ENCODE data around the gene RESP18. TPM values are rescaled to one million over a fixed set of nuclear protein-coding genes. Genes with fewer than 3 reads are reported as not detected.

Gene RESP18
- total and polyA plus RNA-seq, 3 experiments from 2014 or later = not detected

DNA sequence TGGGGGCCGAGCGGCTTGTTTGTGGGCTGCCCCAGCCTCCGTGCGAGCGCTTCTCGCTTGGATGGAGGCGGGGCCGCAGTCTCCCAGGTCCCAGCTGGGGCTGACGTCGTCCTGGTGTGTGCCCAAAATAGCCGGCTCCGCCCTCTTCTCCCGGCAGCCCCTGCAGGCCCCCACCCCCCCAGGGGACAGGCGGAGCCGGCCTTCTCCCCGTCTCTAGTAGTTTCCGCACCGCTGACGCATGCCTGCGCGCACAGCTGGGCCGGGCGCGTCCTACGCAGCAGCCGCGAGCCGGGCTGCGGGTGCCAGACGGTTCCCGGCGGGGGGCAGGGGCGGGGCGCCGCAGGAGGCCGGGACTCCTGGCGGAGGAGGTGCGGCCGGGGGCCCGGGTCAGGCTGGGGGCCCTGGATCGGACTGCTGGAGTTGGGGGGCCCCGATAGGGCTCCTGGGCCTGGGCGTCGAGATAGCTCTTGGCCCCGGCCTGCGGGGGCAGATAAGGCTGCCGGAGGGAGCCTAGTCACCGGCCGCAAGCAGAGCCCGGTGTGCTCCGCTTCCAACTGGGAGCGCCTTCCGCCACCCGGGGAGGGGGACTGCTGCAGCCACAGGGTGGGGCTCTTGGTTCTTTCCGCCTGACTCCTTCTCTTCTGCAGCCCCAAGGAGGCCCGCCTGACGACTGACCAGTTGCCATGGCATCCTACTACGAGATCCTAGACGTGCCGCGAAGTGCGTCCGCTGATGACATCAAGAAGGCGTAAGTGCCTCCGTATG is 53.2 kb downstream of the RESP18 start, which contains the start of gene DNAJB2:
Gene DNAJB2, plus strand, starts transcription at position 216 of the 765 bp plus-strand sequence. Its CDS starts 468 bp downstream, at position 684.
- ChIA-PET POLR2A (interaction anchor here (0.6 to 4.4 kb wide), 21 partner anchors 9 to 755 kb away, joined by 3 to 57 read pairs (median 7); partner anchors contain the start of genes ABCB6, ANKZF1, ATG9A and CNPPD1), CTCF (interaction anchor here (0.6 to 14.9 kb wide), 21 partner anchors 8 to 251 kb away, joined by 3 to 258 read pairs (median 4); partner anchors contain the start of genes ANKZF1, ATG9A, CNPPD1 and GLB1L)
- Mint-ChIP-seq H3K4me3 (peak within 1 kb of the TSS; percentile 89 to 98 (median 93)), H3K36me3 (peaks cover 8 to 47% (median 12%) of the 10 kb centered on the region in 3 donors), H3K4me1 (peaks cover 31 to 54% (median 41%) of the 10 kb centered on the region in 3 donors), H3K9me3 (no peaks in the 10 kb centered on the region), H3K27me3 (no peaks in the 10 kb centered on the region), H3K27ac (peak within 1 kb of the TSS; percentile 97 to 100 (median 100))
- DNase-seq = peak; percentile 99 to 100 (median 99)
- Histone ChIP-seq H3K4me1 (ENCODE audit: insufficient read depth, low read length) (peaks cover 32% of the 10 kb centered on the region), H3K27ac (ENCODE audit: low read depth, low read length) (peak within 1 kb of the TSS; percentile 99), H3K9me3 (ENCODE audit: low read length) (no peaks in the 10 kb centered on the region), H3K4me3 (ENCODE audit: low read length) (peak within 1 kb of the TSS; percentile 72), H3K36me3 (ENCODE audit: insufficient read depth, low read length) (peaks cover 30% of the 10 kb centered on the region), H3K27me3 (ENCODE audit: insufficient read depth, low read length, poor library complexity, severe bottlenecking) (no peaks in the 10 kb centered on the region)

DNA sequence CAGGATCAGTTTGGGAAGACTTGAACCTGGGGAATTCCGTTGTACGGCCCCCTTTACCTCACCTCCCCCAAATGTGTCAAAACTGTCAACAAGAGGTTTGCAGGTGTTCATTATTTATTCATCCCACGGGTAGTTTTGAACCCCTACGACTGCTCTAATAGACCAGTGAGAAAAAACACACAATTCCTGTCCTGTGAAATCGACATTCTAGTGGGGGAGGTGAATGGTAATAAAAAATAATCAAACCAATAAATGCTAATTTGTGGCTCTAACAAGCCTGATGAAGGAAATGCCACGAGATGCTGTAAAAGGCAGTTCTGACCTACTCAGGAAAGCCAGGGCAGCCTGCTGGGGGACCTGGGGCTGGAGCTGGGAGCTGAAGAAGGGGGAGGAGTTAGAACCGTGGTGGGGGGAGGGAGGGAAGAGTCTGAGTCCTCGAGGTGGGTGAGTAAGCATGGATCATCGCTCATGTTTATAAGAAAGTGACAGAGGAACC is 53.8 kb downstream of the RESP18 start:
- DNase-seq = no peak
- Histone ChIP-seq H3K36me3 (ENCODE audit: insufficient read depth, low read length) (peaks cover 27% of the 10 kb centered on the region), H3K9me3 (ENCODE audit: low read length) (no peaks in the 10 kb centered on the region), H3K27me3 (ENCODE audit: insufficient read depth, low read length, poor library complexity, severe bottlenecking) (no peaks in the 10 kb centered on the region), H3K4me3 (ENCODE audit: low read length) (peak overlapping the region; percentile 72), H3K27ac (ENCODE audit: low read depth, low read length) (peak overlapping the region; percentile 99), H3K4me1 (ENCODE audit: insufficient read depth, low read length) (peaks cover 32% of the 10 kb centered on the region)
- no peaks in the 10 kb centered on the region for H3K27me3 Mint-ChIP-seq
- peaks cover 31 to 52% (median 41%) of the 10 kb centered on the region in 3 donors for H3K4me1 Mint-ChIP-seq
- peak overlapping the region; percentile 97 to 100 (median 100) for H3K27ac Mint-ChIP-seq
- H3K4me3 Mint-ChIP-seq = peak overlapping the region; percentile 87 to 97 (median 91)
- H3K9me3 Mint-ChIP-seq = no peaks in the 10 kb centered on the region
- ChIA-PET POLR2A (interaction anchor here (0.6 to 4.4 kb wide), 21 partner anchors 8 to 993 kb away, joined by 3 to 57 read pairs (median 7); partner anchors contain the start of genes ABCB6, ANKZF1, ATG9A and CNPPD1), CTCF (interaction anchor here (0.6 to 14.9 kb wide), 21 partner anchors 9 to 252 kb away, joined by 3 to 258 read pairs (median 5); partner anchors contain the start of genes ABCB6, ANKZF1, ATG9A and CNPPD1)
- H3K36me3 Mint-ChIP-seq = peaks cover 8 to 41% (median 9%) of the 10 kb centered on the region in 3 donors

DNA sequence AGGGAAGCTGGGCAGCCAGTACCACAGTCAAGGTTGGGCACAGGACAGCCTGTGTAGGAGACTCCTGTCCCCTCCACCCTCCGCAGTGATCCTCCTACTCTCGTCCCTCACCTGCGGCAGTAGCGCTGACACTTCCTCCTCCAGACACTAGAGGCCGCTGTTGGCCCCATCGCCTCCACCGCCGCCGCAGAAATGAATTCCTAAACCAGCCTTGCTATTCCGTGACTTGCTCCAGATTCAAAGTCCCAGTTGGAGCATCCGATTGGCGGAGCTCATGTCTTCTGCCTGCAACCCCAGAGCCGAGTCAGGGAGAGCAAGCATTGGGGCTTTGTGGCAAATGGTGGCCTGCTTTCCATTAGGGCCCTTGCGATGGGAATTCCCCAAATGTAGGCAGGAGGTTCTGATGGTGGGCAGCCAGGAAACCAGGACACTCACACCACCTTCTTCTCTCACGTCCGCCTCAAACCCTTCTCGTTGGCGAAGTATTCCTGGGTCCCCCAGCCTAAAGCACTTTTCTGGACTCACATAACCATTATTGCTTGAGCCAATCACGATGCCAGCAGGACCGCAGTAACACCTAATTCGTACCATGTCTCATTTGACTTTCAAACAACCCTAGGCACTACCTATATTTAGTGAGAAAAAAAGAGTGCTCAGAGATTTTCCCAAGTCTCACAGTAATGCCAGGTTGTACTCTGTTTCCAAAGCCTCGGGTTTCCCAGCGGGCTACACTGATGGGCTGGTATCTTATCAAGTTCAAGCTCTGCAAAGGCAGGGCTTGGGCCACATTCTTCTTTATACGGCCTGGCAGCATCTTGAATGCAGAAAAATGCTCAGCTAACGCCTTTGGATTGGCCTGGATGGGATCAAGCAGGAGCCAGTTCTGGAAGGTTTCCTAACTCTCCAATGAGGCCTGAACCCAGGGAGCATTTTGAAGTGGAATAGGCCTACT is 54.6 kb downstream of the RESP18 start:
- ChIA-PET CTCF (interaction anchor here (0.9 to 14.9 kb wide), 27 partner anchors 9 to 252 kb away, joined by 3 to 258 read pairs (median 4); partner anchors contain the start of genes ABCB6, GLB1L, STK16 and TUBA4A), POLR2A (interaction anchor here (0.6 to 4.4 kb wide), 16 partner anchors 7 to 992 kb away, joined by 3 to 57 read pairs (median 10); partner anchors contain the start of genes ABCB6, ANKZF1, ATG9A and CNPPD1)
- Histone ChIP-seq H3K4me1 (ENCODE audit: insufficient read depth, low read length) (peaks cover 32% of the 10 kb centered on the region), H3K4me3 (ENCODE audit: low read length) (peak overlapping the region; percentile 72), H3K27ac (ENCODE audit: low read depth, low read length) (peak overlapping the region; percentile 99), H3K9me3 (ENCODE audit: low read length) (no peaks in the 10 kb centered on the region), H3K36me3 (ENCODE audit: insufficient read depth, low read length) (peaks cover 21% of the 10 kb centered on the region), H3K27me3 (ENCODE audit: insufficient read depth, low read length, poor library complexity, severe bottlenecking) (no peaks in the 10 kb centered on the region)
- H3K27me3 Mint-ChIP-seq = no peaks in the 10 kb centered on the region
- DNase-seq = peak; percentile 59 to 80 (median 74)
- peaks cover 30 to 48% (median 39%) of the 10 kb centered on the region in 3 donors for H3K4me1 Mint-ChIP-seq
- peak overlapping the region; percentile 43 to 97 (median 91) for H3K4me3 Mint-ChIP-seq
- peaks cover 4 to 34% (median 8%) of the 10 kb centered on the region in 3 donors for H3K36me3 Mint-ChIP-seq
- peak overlapping the region; percentile 97 to 100 (median 100) for H3K27ac Mint-ChIP-seq
- H3K9me3 Mint-ChIP-seq = no peaks in the 10 kb centered on the region

Other genes with a start within 250 kb of the RESP18 start
- gene NHEJ1, start 171.9 kb downstream of the RESP18 start, total RNA-seq = 10 to 100 TPM; 22.4 to 24.5 TPM
- gene NHEJ1, start 171.9 kb downstream of the RESP18 start, polyA plus RNA-seq = 26.3 TPM
- gene SLC23A3, start 162.7 kb downstream of the RESP18 start, total RNA-seq = 1 to 10 TPM; 2.3 to 2.6 TPM
- gene SLC23A3, start 162.7 kb downstream of the RESP18 start, polyA plus RNA-seq = not detected
- 10 to 100 TPM; 66.2 to 67.0 TPM for gene CNPPD1, start 155.8 kb downstream of the RESP18 start, total RNA-seq
- 74.3 TPM for gene CNPPD1, start 155.8 kb downstream of the RESP18 start, polyA plus RNA-seq
- gene RETREG2, start 154.5 kb downstream of the RESP18 start, total RNA-seq = 10 to 100 TPM; 67.6 to 76.1 TPM
- 65.9 TPM for gene RETREG2, start 154.5 kb downstream of the RESP18 start, polyA plus RNA-seq
- 10 to 100 TPM; 32.4 to 36.8 TPM for gene ZFAND2B, start 126.0 kb downstream of the RESP18 start, total RNA-seq
- 86.0 TPM for gene ZFAND2B, start 126.0 kb downstream of the RESP18 start, polyA plus RNA-seq
- 10 to 100 TPM; 22.1 to 22.8 TPM for gene ABCB6, start 113.8 kb downstream of the RESP18 start, total RNA-seq
- 2.1 TPM for gene ABCB6, start 113.8 kb downstream of the RESP18 start, polyA plus RNA-seq
- 10 to 100 TPM; 46.1 to 52.9 TPM for gene ATG9A, start 103.1 kb downstream of the RESP18 start, total RNA-seq
- gene ATG9A, start 103.1 kb downstream of the RESP18 start, polyA plus RNA-seq = 32.0 TPM
- 10 to 100 TPM; 72.4 to 76.0 TPM for gene ANKZF1, start 102.9 kb downstream of the RESP18 start, total RNA-seq
- 32.5 TPM for gene ANKZF1, start 102.9 kb downstream of the RESP18 start, polyA plus RNA-seq
- gene GLB1L, start 87.3 kb downstream of the RESP18 start, total RNA-seq = 1 to 10 TPM; 2.6 to 3.5 TPM
- gene GLB1L, start 87.3 kb downstream of the RESP18 start, polyA plus RNA-seq = 0.99 TPM
- 10 to 100 TPM; 23.0 to 26.1 TPM for gene STK16, start 87.3 kb downstream of the RESP18 start, total RNA-seq
- 18.6 TPM for gene STK16, start 87.3 kb downstream of the RESP18 start, polyA plus RNA-seq
- gene TUBA4B, start 79.5 kb downstream of the RESP18 start, total RNA-seq = not detected
- not detected for gene TUBA4B, start 79.5 kb downstream of the RESP18 start, polyA plus RNA-seq
- 100 to 1,000 TPM; 175 to 178 TPM for gene TUBA4A, start 78.8 kb downstream of the RESP18 start, total RNA-seq
- 234 TPM for gene TUBA4A, start 78.8 kb downstream of the RESP18 start, polyA plus RNA-seq
- 10 to 100 TPM; 48.5 to 56.4 TPM for gene DNAJB2, start 53.4 kb downstream of the RESP18 start, total RNA-seq
- 5.9 TPM for gene DNAJB2, start 53.4 kb downstream of the RESP18 start, polyA plus RNA-seq
- gene PTPRN, start 23.3 kb downstream of the RESP18 start, total RNA-seq = under 1 TPM in 1 of 2 experiments, not detected in 1; 0.11 TPM
- gene PTPRN, start 23.3 kb downstream of the RESP18 start, polyA plus RNA-seq = not detected
- gene DNPEP, start 55.2 kb upstream of the RESP18 start, total RNA-seq = 100 to 1,000 TPM; 112 to 116 TPM
- gene DNPEP, start 55.2 kb upstream of the RESP18 start, polyA plus RNA-seq = 69.1 TPM
- not detected for gene DES, start 85.6 kb upstream of the RESP18 start, total RNA-seq
- gene DES, start 85.6 kb upstream of the RESP18 start, polyA plus RNA-seq = not detected
- 1 to 10 TPM in 1 of 2 experiments, under 1 TPM in 1; 0.94 to 1.0 TPM for gene SPEG, start 102.1 kb upstream of the RESP18 start, total RNA-seq
- gene SPEG, start 102.1 kb upstream of the RESP18 start, polyA plus RNA-seq = 0.48 TPM
- gene GMPPA, start 166.1 kb upstream of the RESP18 start, total RNA-seq = 10 to 100 TPM; 36.9 to 37.1 TPM
- gene GMPPA, start 166.1 kb upstream of the RESP18 start, polyA plus RNA-seq = 32.5 TPM
- not detected for gene ASIC4, start 181.7 kb upstream of the RESP18 start, total RNA-seq
- not detected for gene ASIC4, start 181.7 kb upstream of the RESP18 start, polyA plus RNA-seq
- 10 to 100 TPM; 32.9 to 36.5 TPM for gene CHPF, start 211.1 kb upstream of the RESP18 start, total RNA-seq
- 8.7 TPM for gene CHPF, start 211.1 kb upstream of the RESP18 start, polyA plus RNA-seq
- 1 to 10 TPM; 5.2 to 6.0 TPM for gene TMEM198, start 211.3 kb upstream of the RESP18 start, total RNA-seq
- not detected for gene TMEM198, start 211.3 kb upstream of the RESP18 start, polyA plus RNA-seq
- under 1 TPM; 0.48 to 0.69 TPM for gene OBSL1, start 238.8 kb upstream of the RESP18 start, total RNA-seq
- gene OBSL1, start 238.8 kb upstream of the RESP18 start, polyA plus RNA-seq = not detected
- gene INHA, start 239.6 kb upstream of the RESP18 start, total RNA-seq = not detected
- gene INHA, start 239.6 kb upstream of the RESP18 start, polyA plus RNA-seq = not detected